ENCODE data around the gene P2RY8.
"Not testable (repeated sequence)": the region's sequence is repeated elsewhere in the genome, so short reads cannot be mapped to it uniquely, and the experiment has no call there.

The P2RY8 gene

DNA sequence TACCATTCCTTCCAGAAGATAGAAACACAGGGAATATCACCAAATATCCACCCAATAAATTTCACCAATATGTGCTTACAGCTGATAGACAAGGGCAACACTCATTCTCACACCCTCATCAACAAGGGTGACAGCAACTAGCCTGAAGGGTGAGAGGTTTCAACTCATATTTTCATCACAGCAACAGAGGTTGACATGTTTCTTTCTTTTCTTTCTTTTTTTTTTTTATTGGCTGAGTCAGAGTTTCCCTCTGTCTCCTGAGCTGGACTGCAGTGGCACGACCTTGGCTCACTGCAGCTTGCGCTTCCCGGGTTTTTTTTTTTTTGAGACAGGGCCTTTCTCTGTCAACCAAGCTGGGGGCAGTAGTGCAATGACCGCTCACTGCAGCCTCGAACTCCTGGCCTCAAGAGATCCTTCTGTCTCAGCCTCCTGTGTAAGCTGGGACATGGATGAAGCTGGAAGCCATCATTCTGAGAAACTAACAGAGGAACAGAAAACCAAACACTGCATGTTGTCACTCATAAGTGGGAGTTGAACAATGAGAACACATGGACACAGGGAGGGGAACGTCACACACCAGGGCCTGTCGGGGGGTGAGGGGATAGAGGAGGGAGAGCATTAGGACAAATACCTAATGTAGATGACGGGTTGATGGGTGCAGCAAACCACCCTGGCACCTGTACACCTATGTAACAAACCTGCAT, 56.8 kb downstream of the P2RY8 start:
- Histone ChIP-seq H3K27ac (ENCODE audit: low read length) (no peak overlapping the region), H3K36me3 (ENCODE audit: insufficient read depth, low read depth, low read length) (no peaks in the 10 kb centered on the region), H3K4me1 (ENCODE audit: insufficient read depth, low read length) (peaks cover 8% of the 10 kb centered on the region), H3K27me3 (ENCODE audit: insufficient read depth, low read length) (peaks cover 6% of the 10 kb centered on the region; the same call in 1 of the 2 replicates), H3K9ac (ENCODE audit: low read depth, low read length) (no peak overlapping the region), H3K4me3 (ENCODE audit: low read length) (no peak overlapping the region), H3K9me3 (ENCODE audit: insufficient read depth, low read depth, low read length) (no peaks in the 10 kb centered on the region)

GRCh38 chrX:1477801-1478458, 59.1 kb downstream of the P2RY8 start:
- no peak overlapping the region for H3K27ac ChIP-seq (ENCODE audit: low read length)
- peaks cover 6% of the 10 kb centered on the region; the same call in 1 of the 2 replicates for H3K27me3 ChIP-seq (ENCODE audit: insufficient read depth, low read length)
- H3K9ac ChIP-seq (ENCODE audit: low read depth, low read length) = no peak overlapping the region
- peaks cover 8% of the 10 kb centered on the region for H3K4me1 ChIP-seq (ENCODE audit: insufficient read depth, low read length)
- H3K4me3 ChIP-seq (ENCODE audit: low read length) = no peak overlapping the region
- no peaks in the 10 kb centered on the region for H3K9me3 ChIP-seq (ENCODE audit: insufficient read depth, low read depth, low read length)
- no peaks in the 10 kb centered on the region for H3K36me3 ChIP-seq (ENCODE audit: insufficient read depth, low read depth, low read length)

DNA sequence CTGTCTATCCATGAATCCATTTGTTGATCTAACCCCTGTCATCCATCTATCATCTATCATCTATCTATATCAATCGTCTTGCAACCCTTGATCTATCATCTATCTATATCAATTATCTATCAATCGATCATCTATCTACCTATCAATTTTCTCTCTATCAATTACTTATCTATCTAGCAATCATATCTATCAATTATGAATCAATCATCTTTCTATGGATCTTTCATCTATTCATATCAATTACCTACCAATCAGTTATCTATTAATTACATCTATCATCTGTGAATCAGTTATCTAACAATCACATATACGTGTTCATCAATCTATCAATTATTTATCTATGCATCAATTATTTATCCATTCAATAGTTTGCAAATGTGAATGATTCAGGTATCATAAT, 59.8 kb downstream of the P2RY8 start:
- H3K36me3 ChIP-seq (ENCODE audit: insufficient read depth, low read depth, low read length) = no peaks in the 10 kb centered on the region
- H3K27me3 ChIP-seq (ENCODE audit: insufficient read depth, low read length) = peaks cover 6% of the 10 kb centered on the region; the same call in 1 of the 2 replicates
- peaks cover 8% of the 10 kb centered on the region for H3K4me1 ChIP-seq (ENCODE audit: insufficient read depth, low read length)
- no peak overlapping the region for H3K9ac ChIP-seq (ENCODE audit: low read depth, low read length)
- no peak overlapping the region for H3K27ac ChIP-seq (ENCODE audit: low read length)
- H3K9me3 ChIP-seq (ENCODE audit: insufficient read depth, low read depth, low read length) = no peaks in the 10 kb centered on the region
- H3K4me3 ChIP-seq (ENCODE audit: low read length) = no peak overlapping the region

DNA sequence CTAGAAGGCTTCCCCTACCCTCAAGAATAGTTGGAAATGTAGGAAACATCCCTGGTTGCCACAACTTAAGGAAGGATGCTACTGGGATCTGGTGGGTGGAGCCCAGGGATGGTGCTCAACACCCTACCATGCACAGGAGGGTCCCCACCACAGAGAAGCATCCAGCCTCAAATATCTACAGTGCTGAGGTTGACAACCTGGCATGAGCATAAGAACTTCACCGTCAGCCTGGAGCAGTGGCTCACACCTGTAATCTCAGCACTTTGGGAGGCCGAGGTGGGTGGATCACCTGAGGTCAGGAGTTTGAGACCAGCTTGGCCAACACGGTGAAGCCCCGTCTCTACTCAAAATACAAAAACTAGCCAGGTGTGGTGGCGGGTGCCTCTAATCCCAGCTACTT, 60.3 kb downstream of the P2RY8 start:
- peaks cover 3% of the 10 kb centered on the region for H3K4me1 ChIP-seq (ENCODE audit: insufficient read depth, low read length)
- peaks cover 6% of the 10 kb centered on the region; the same call in 1 of the 2 replicates for H3K27me3 ChIP-seq (ENCODE audit: insufficient read depth, low read length)
- H3K27ac ChIP-seq (ENCODE audit: low read length) = no peak overlapping the region
- H3K9ac ChIP-seq (ENCODE audit: low read depth, low read length) = no peak overlapping the region
- no peaks in the 10 kb centered on the region for H3K36me3 ChIP-seq (ENCODE audit: insufficient read depth, low read depth, low read length)
- H3K4me3 ChIP-seq (ENCODE audit: low read length) = no peak overlapping the region
- H3K9me3 ChIP-seq (ENCODE audit: insufficient read depth, low read depth, low read length) = no peaks in the 10 kb centered on the region

GRCh38 chrX:1475881-1476280, 61.1 kb downstream of the P2RY8 start:
- H3K36me3 ChIP-seq (ENCODE audit: insufficient read depth, low read depth, low read length) = no peaks in the 10 kb centered on the region
- H3K27me3 ChIP-seq (ENCODE audit: insufficient read depth, low read length) = no peaks in the 10 kb centered on the region; the same call in 1 of the 2 replicates
- no peak overlapping the region for H3K27ac ChIP-seq (ENCODE audit: low read length)
- H3K4me1 ChIP-seq (ENCODE audit: insufficient read depth, low read length) = no peaks in the 10 kb centered on the region
- H3K9me3 ChIP-seq (ENCODE audit: insufficient read depth, low read depth, low read length) = no peaks in the 10 kb centered on the region
- H3K9ac ChIP-seq (ENCODE audit: low read depth, low read length) = no peak overlapping the region
- no peak overlapping the region for H3K4me3 ChIP-seq (ENCODE audit: low read length)

DNA sequence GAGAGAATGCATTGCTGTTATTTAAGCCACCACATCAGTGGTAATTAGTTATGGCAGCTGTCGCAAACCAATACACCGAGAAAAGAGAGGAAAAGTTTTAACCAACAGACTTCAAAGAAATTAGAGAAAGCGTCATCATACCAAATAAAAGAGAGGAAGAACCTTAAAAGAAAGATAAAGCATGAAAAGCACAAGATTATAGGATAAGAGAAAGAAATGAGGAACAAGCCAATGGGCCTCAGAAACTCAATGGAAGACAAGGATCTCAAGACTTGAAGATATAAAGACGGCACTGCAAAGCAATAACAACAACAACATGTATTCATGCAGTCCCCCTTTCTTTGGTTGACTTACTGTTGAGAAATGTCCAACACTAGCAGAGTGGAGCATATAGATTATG, 61.5 kb downstream of the P2RY8 start:
- H3K9ac ChIP-seq (ENCODE audit: low read depth, low read length) = no peak overlapping the region
- no peak overlapping the region for H3K27ac ChIP-seq (ENCODE audit: low read length)
- no peaks in the 10 kb centered on the region for H3K27me3 ChIP-seq (ENCODE audit: insufficient read depth, low read length)
- no peak overlapping the region for H3K4me3 ChIP-seq (ENCODE audit: low read length)
- H3K36me3 ChIP-seq (ENCODE audit: insufficient read depth, low read depth, low read length) = no peaks in the 10 kb centered on the region
- H3K4me1 ChIP-seq (ENCODE audit: insufficient read depth, low read length) = no peaks in the 10 kb centered on the region
- H3K9me3 ChIP-seq (ENCODE audit: insufficient read depth, low read depth, low read length) = no peaks in the 10 kb centered on the region

DNA sequence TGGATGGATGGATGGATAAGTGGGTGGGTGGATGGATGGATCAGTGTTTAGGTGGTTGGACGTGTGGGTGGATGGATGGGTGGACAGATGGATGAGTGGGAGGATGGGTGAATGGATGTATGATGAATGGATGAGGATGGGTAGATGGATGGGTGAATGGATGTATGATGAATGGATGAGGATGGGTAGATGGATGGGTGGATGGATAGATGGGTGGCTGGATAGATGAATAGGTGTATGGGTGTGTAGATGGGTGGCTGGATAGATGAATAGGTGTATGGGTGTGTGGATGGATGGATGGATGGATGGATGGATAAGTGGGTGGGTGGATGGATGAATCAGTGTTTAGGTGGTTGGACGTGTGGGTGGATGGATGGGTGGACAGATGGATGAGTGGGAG, 62.4 kb downstream of the P2RY8 start:
- not testable (repeated sequence) for H3K4me1 ChIP-seq (ENCODE audit: insufficient read depth, low read length); H3K36me3 ChIP-seq (ENCODE audit: insufficient read depth, low read depth, low read length); H3K9ac ChIP-seq (ENCODE audit: low read depth, low read length)

GRCh38 chrX:1472975-1473374, 64.0 kb downstream of the P2RY8 start:
- Histone ChIP-seq H3K9ac (ENCODE audit: low read depth, low read length) (no peak overlapping the region), H3K4me3 (ENCODE audit: low read length) (no peak overlapping the region), H3K27me3 (ENCODE audit: insufficient read depth, low read length) (no peaks in the 10 kb centered on the region), H3K36me3 (ENCODE audit: insufficient read depth, low read depth, low read length) (no peaks in the 10 kb centered on the region), H3K27ac (ENCODE audit: low read length) (no peak overlapping the region), H3K9me3 (ENCODE audit: insufficient read depth, low read depth, low read length) (no peaks in the 10 kb centered on the region), H3K4me1 (ENCODE audit: insufficient read depth, low read length) (no peaks in the 10 kb centered on the region)

More for the DNA sequence above, 62.4 kb downstream of the P2RY8 start:
- H3K4me3 ChIP-seq (ENCODE audit: low read length); H3K27me3 ChIP-seq (ENCODE audit: insufficient read depth, low read length); H3K9me3 ChIP-seq (ENCODE audit: insufficient read depth, low read depth, low read length); H3K27ac ChIP-seq (ENCODE audit: low read length): not testable (repeated sequence)

DNA sequence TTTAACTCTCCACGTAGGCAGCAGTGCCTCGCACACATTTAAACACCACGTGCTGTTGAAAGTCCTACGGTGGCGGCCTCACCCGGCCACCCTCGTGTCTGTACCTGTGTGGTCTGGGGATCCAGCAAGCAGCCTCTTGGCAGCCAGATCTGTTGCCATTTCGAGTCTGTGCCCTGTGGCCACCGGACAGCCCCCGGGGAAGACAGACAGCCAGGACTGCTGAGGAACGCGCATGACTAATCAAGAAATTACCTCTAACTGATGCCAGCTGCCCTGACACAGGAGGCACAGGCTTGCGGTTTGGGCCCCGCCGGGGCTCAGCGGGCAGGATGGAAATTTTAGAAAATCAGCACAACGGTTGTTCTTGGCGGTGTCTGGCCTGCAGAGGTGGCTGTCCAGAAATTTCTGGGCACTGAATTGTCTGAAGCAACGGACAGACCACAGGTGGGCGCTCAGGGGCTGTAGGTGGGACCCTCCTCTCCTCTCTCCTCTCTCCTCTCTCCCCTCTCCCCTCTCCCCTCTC, 68.7 kb downstream of the P2RY8 start:
- Histone ChIP-seq H3K36me3 (ENCODE audit: insufficient read depth, low read depth, low read length) (no peaks in the 10 kb centered on the region), H3K27ac (ENCODE audit: low read length) (no peak overlapping the region), H3K9me3 (ENCODE audit: insufficient read depth, low read depth, low read length) (no peaks in the 10 kb centered on the region), H3K4me3 (ENCODE audit: low read length) (no peak overlapping the region), H3K9ac (ENCODE audit: low read depth, low read length) (no peak overlapping the region), H3K27me3 (ENCODE audit: insufficient read depth, low read length) (peaks cover 45% of the 10 kb centered on the region; the same call in 1 of the 2 replicates), H3K4me1 (ENCODE audit: insufficient read depth, low read length) (no peaks in the 10 kb centered on the region)

- Histone ChIP-seq H3K4me1 (ENCODE audit: insufficient read depth, low read length) (no peaks in the 10 kb centered on the region), H3K9me3 (ENCODE audit: insufficient read depth, low read depth, low read length) (no peaks in the 10 kb centered on the region), H3K27ac (ENCODE audit: low read length) (no peak overlapping the region), H3K4me3 (ENCODE audit: low read length) (no peak overlapping the region), H3K36me3 (ENCODE audit: insufficient read depth, low read depth, low read length) (no peaks in the 10 kb centered on the region), H3K27me3 (ENCODE audit: insufficient read depth, low read length) (peaks cover 47% of the 10 kb centered on the region; the same call in 1 of the 2 replicates), H3K9ac (ENCODE audit: low read depth, low read length) (no peak overlapping the region)
Observed at GRCh38 chrX:1466971-1467561, 69.9 kb downstream of the P2RY8 start.

GRCh38 chrX:1466232-1466661, 70.7 kb downstream of the P2RY8 start:
- Histone ChIP-seq H3K27me3 (ENCODE audit: insufficient read depth, low read length) (peaks cover 47% of the 10 kb centered on the region; the same call in 1 of the 2 replicates), H3K9me3 (ENCODE audit: insufficient read depth, low read depth, low read length) (no peaks in the 10 kb centered on the region), H3K36me3 (ENCODE audit: insufficient read depth, low read depth, low read length) (no peaks in the 10 kb centered on the region)

More at GRCh38 chrX:1466232-1466661, 70.7 kb downstream of the P2RY8 start:
- H3K4me3 ChIP-seq (ENCODE audit: low read length) = peak overlapping the region; percentile 43; the same call in 1 of the 2 replicates
- H3K9ac ChIP-seq (ENCODE audit: low read depth, low read length) = no peak overlapping the region
- H3K27ac ChIP-seq (ENCODE audit: low read length) = no peak overlapping the region
- H3K4me1 ChIP-seq (ENCODE audit: insufficient read depth, low read length) = no peaks in the 10 kb centered on the region
